K562 (cell line): ENCODE measurements around the gene NFKBIA. TPM values are rescaled to one million over a fixed set of nuclear protein-coding genes. Genes with fewer than 3 reads are reported as not detected.

ENCODE experiments used
- ATAC-seq: fragments of 200-7000 bp; cut with Tn5 transposase; 3 replicates; pipeline ENCODE4 v1.9.1; 2020; ENCODE audit warnings: moderate library complexity
- BruUV-seq: library from RNA; stranded (reverse); fragments of 400-500 nt; replicated peaks from 2 replicates; lab custom pipeline; 2021; lab: Mats Ljungman, UMichigan
- CTCF ChIA-PET: fragments of 300-600 bp; formaldehyde crosslinking; extraction: SDS; loops from one replicate; lab custom pipeline; 2021; ENCODE audit warnings: low intra/inter-chr PET ratio; lab: Yijun Ruan, JAX
- POLR2A ChIA-PET: fragments of 300-600, 350-650 bp; sonication (Branson Sonifier 250); formaldehyde crosslinking; extraction: SDS; loops from one replicate; lab custom pipeline; 2021; ENCODE audit warnings: antibody characterized with exemption, inconsistent platforms; lab: Yijun Ruan, JAX
- DNase-seq, 4 experiments: peaks; one replicate each; pipeline versions ENCODE4 v3.0.0 to v3.0.0-alpha.2; 2011 to 2018; ENCODE audit warnings: low spot score in 3 of 4, mixed read lengths in 3 of 4; ENCODE audit errors: extremely low read depth in 1 of 4
- FAIRE-seq: peaks from 2 replicates; lab custom pipeline; 2011; peaks lifted over from hg19 to GRCh38; lab: Jason Lieb, UNC
- H2AFZ ChIP-seq: 2 replicates; pipeline ENCODE4 v1.6.0; 2011; ENCODE audit warnings: low read depth, low read length, control low read depth, inconsistent platforms
- H3K27ac ChIP-seq: fragments of 200-600 bp; 3 replicates; pipeline ENCODE4 v1.8.0; 2011; ENCODE audit warnings: low read depth, mild to moderate bottlenecking, control low read depth, inconsistent platforms, low read length, moderate library complexity, mixed read lengths; ENCODE audit errors: extremely low read depth
- H3K27me3 ChIP-seq, 2 experiments: fragments of 300-600 bp in 1 of 2; 2 replicates in 1 of 2; 3 replicates in 1 of 2; pipeline versions ENCODE4 v1.6.0 to v1.8.0; 2011; ENCODE audit warnings: inconsistent platforms in 2 of 2, low read length in 2 of 2, mild to moderate bottlenecking in 1 of 2, mixed read lengths in 1 of 2, moderate library complexity in 1 of 2; ENCODE audit not compliant: control insufficient read depth in 2 of 2, insufficient read depth in 2 of 2
- H3K36me3 ChIP-seq: fragments of 300-600 bp; 3 replicates; pipeline ENCODE4 v1.8.0; 2011; ENCODE audit warnings: mild to moderate bottlenecking, low read length, inconsistent platforms; ENCODE audit not compliant: control insufficient read depth, insufficient read depth
- H3K4me1 ChIP-seq, 2 experiments: fragments of 200-600 bp in 1 of 2; replicated peaks in 1 of 2; 2 replicates in 1 of 2; 3 replicates in 1 of 2; pipeline versions ENCODE4 v1.5.1 to v1.8.0; 2011; ENCODE audit warnings: inconsistent platforms in 2 of 2, low read length in 2 of 2, mild to moderate bottlenecking in 1 of 2, mixed read lengths in 1 of 2, moderate library complexity in 1 of 2; ENCODE audit not compliant: control insufficient read depth in 2 of 2, insufficient read depth in 2 of 2
- H3K4me2 ChIP-seq: 2 replicates; pipeline ENCODE4 v1.6.1; 2011; ENCODE audit warnings: low read length, control low read depth, inconsistent platforms, mixed read lengths; ENCODE audit not compliant: insufficient read depth
- H3K4me3 ChIP-seq: fragments of 200-600 bp; sonication (generic), shearing (Covaris generic); 2 replicates; pipeline ENCODE4 v1.5.1; 2016; ENCODE audit warnings: control low read depth, inconsistent platforms
- H3K79me2 ChIP-seq: fragments of 200-600 bp; 3 replicates; pipeline ENCODE4 v1.8.0; 2011; ENCODE audit warnings: low read length, inconsistent platforms; ENCODE audit not compliant: control insufficient read depth, insufficient read depth
- H3K9ac ChIP-seq, 2 experiments: 2 replicates each; pipeline versions ENCODE4 v1.6.0 to v1.6.1; 2011; ENCODE audit warnings: low read depth in 2 of 2, low read length in 2 of 2, control low read depth in 1 of 2, inconsistent platforms in 1 of 2, mild to moderate bottlenecking in 1 of 2, mixed read lengths in 1 of 2; ENCODE audit not compliant: insufficient read depth in 1 of 2
- H3K9me1 ChIP-seq: one replicate; pipeline ENCODE4 v1.6.0; 2011; ENCODE audit warnings: inconsistent platforms, mild to moderate bottlenecking, low read length, moderate library complexity; ENCODE audit not compliant: control insufficient read depth, insufficient read depth
- H3K9me3 ChIP-seq: replicated peaks from 2 replicates; pipeline ENCODE4 v1.5.1; 2011; ENCODE audit warnings: low read depth, low read length, inconsistent platforms; ENCODE audit not compliant: control insufficient read depth, insufficient read depth
- H4K20me1 ChIP-seq: replicated peaks from 2 replicates; pipeline ENCODE4 v1.6.1; 2011; ENCODE audit warnings: low read length, inconsistent platforms, mixed read lengths; ENCODE audit not compliant: control insufficient read depth, insufficient read depth
- ATF2 ChIP-seq: sonication (generic); formaldehyde crosslinking; IDR thresholded peaks from 2 replicates; pipeline ENCODE4 v1.8.1; 2022; ENCODE audit warnings: missing genetic modification reagents
- CHD7 ChIP-seq: fragments of 200-600 bp; sonication (generic); IDR thresholded peaks from one replicate; pipeline ENCODE4 v1.6.1; 2012; ENCODE audit warnings: mild to moderate bottlenecking, low read depth, low read length, inconsistent platforms
- MYC ChIP-seq, 2 experiments: fragments of 250-450 bp in 1 of 2; sonication (Bioruptor Pico) in 1 of 2; IDR thresholded peaks; 2 replicates each; pipeline versions ENCODE4 v1.5.1 to v1.6.1; 2012 to 2021; ENCODE audit warnings: low read depth in 2 of 2, borderline replicate concordance in 1 of 2, improper control_type of control experiment in 1 of 2, low read length in 1 of 2, mild to moderate bottlenecking in 1 of 2, moderate library complexity in 1 of 2
- NUFIP1 ChIP-seq: fragments of 450-650 bp; IDR thresholded peaks from 2 replicates; pipeline ENCODE4 v1.6.1; 2018; ENCODE audit not compliant: partially characterized antibody
- RBM17 ChIP-seq: fragments of 200-400 bp; formaldehyde crosslinking; IDR thresholded peaks from 2 replicates; pipeline ENCODE4 v1.6.1; 2017; ENCODE audit warnings: low read depth, mild to moderate bottlenecking, low read length, borderline replicate concordance
- SPI1 ChIP-seq: IDR thresholded peaks from 2 replicates; pipeline ENCODE4 v1.6.1; 2011; ENCODE audit warnings: low read depth, low read length, control low read depth, borderline replicate concordance
- ZNF316 ChIP-seq: fragments of 450-650 bp; IDR thresholded peaks from 2 replicates; pipeline ENCODE4 v1.6.1; 2016
- ZNF436 ChIP-seq: fragments of 250-450, 450-650 bp; sonication (Bioruptor Pico); formaldehyde crosslinking; IDR thresholded peaks from 2 replicates; pipeline ENCODE4 v1.7.0; 2020; ENCODE audit warnings: mild to moderate bottlenecking
- ZNF717 ChIP-seq: fragments of 250-450 bp; sonication (Bioruptor Pico); IDR thresholded peaks from 2 replicates; pipeline ENCODE4 v1.5.0; 2021
- WGBS: fragments of 100-300 bp; shearing (Covaris generic); methylation state at CpG from one replicate; pipeline ENCODE4 v1.1.6; 2016; ENCODE audit warnings: low coverage, mixed read lengths; ENCODE audit not compliant: insufficient coverage; ENCODE audit errors: missing lambda C conversion rate; 5-methylcytosine and 5-hydroxymethylcytosine counted together
- in situ Hi-C: fragments of 300-500 bp; cut with MboI; formaldehyde crosslinking; loops from 4 replicates; pipeline ENCODE4 v1.15.0; 2018; ENCODE audit warnings: inconsistent platforms, mixed read lengths
- intact Hi-C: fragments of 100-400 bp; cut with micrococcal nuclease; formaldehyde crosslinking; loops from 2 replicates; pipeline ENCODE4 v1.14.2; 2022
- polyA plus RNA-seq, 8 experiments: library from polyadenylated mRNA; depleted of rRNA in 4 of 8; stranded (reverse) in 5 of 8; unstranded in 3 of 8; fragments of >200 nt; fragmentation: Nextera tagmentation in 2 of 8; fragmentation: Illumina TruSeq in 1 of 8; extraction: Ambion mirVana in 2 of 8; extraction: Trizol in 1 of 8; gene quantifications; 2 replicates each; pipeline versions ENCODE4 v1.2.1 to v1.2.3, GENCODE V29; 2011 to 2014; ENCODE audit warnings: inconsistent platforms in 1 of 8, missing spikeins in 1 of 8
- total RNA-seq, 7 experiments: library from RNA; depleted of rRNA in 6 of 7; stranded (reverse); fragments of >200 nt in 6 of 7; fragmentation: Illumina TruSeq in 2 of 7; extraction: Trizol in 2 of 7; gene quantifications; 2 replicates each; pipeline versions ENCODE4 v1.2.1 to v1.2.3, GENCODE V29; 2011 to 2021; ENCODE audit warnings: low replicate concordance in 1 of 7

Gene NFKBIA
- total and polyA plus RNA-seq, 9 of the 15 experiments (the other 6 are each of a cell fraction or from before 2014, with no cell fraction given) = 6.9 to 31.8 (median 18.2) TPM

GRCh38 chr14:35414365-35414764 lies 9.8 kb upstream of the NFKBIA start:
- H3K27me3 ChIP-seq = no peaks in the 10 kb centered on the region
- H3K4me2 ChIP-seq = no peak overlapping the region
- no peaks in the 10 kb centered on the region for H3K36me3 ChIP-seq
- no peak for ATAC-seq
- no peak for FAIRE-seq
- CTCF ChIA-PET = interaction anchor here (2.5 kb wide), 1 partner anchor 274 kb away, joined by 22 read pairs; no protein-coding TSS in a partner anchor
- H3K79me2 ChIP-seq = no peaks in the 10 kb centered on the region
- in situ Hi-C loops (loop anchor here (5.0 to 25.0 kb wide), 2 partner anchors 272 to 1077 kb away; no protein-coding TSS in a partner anchor), intact Hi-C loops (loop anchor here (5.0 to 10.0 kb wide), 3 partner anchors 430 to 1080 kb away; partner anchors contain the start of gene SRP54)
- no peaks in the 10 kb centered on the region for H3K9me3 ChIP-seq
- BruUV-seq = no TSS peak
- no peak overlapping the region for H2AFZ ChIP-seq
- POLR2A ChIA-PET = no interaction called here
- no peak overlapping the region for H3K27ac ChIP-seq
- no peak for DNase-seq
- H3K9me1 ChIP-seq = no peaks in the 10 kb centered on the region
- WGBS = 14% methylated on average over 3 of the region's 4 CpGs
- no peak overlapping the region for H3K4me3 ChIP-seq
- H3K4me1 ChIP-seq = no peaks in the 10 kb centered on the region; a peak in 2 of 5 replicates
- H4K20me1 ChIP-seq = no peaks in the 10 kb centered on the region
- H3K9ac ChIP-seq = no peak overlapping the region
- TF ChIP-seq CHD7 (no peak), ZNF316 (no peak), ATF2 (CRISPR knock-in tag) (no peak), SPI1 (no peak), ZNF436 (CRISPR knock-in tag) (no peak), ZNF717 (CRISPR knock-in tag) (no peak), MYC (IDR thresholded peaks at IDR 0.05; ENCODE audit: low read depth, low read length) (no peak), MYC (CRISPR knock-in tag; IDR thresholded peaks at IDR 0.05; ENCODE audit: borderline replicate concordance, low read depth) (no peak), NUFIP1 (no peak), RBM17 (no peak)
